ENCODE data around the gene CD6. TPM values are rescaled to one million over a fixed set of nuclear protein-coding genes. Genes with fewer than 3 reads are reported as not detected.

The CD6 gene
- total RNA-seq, 1 experiment from 2014 or later = not detected

GRCh38 chr11:61019832-61020405 is 48.4 kb downstream of the CD6 start:
- Histone ChIP-seq H3K79me2 (ENCODE audit: insufficient read depth, low read length) (no peaks in the 10 kb centered on the region), H3K56ac (ENCODE audit: insufficient read length, low read depth, low read length) (no peak overlapping the region), H2AFZ (ENCODE audit: low read length) (no peak overlapping the region), H3K79me1 (ENCODE audit: insufficient read depth, low read depth, low read length, poor library complexity, severe bottlenecking) (no peaks in the 10 kb centered on the region), H4K8ac (replicated peaks; ENCODE audit: insufficient read length, low read depth, low read length) (no peak overlapping the region), H3K4me2 (ENCODE audit: insufficient read depth, insufficient read length, low read length) (no peak overlapping the region), H3K23ac (ENCODE audit: insufficient read length, low read depth, low read length) (no peak overlapping the region), H3K9ac (ENCODE audit: extremely low read depth, insufficient read length, low read length) (no peak overlapping the region), H3T11ph (ENCODE audit: low read length) (no peak overlapping the region), H2BK20ac (ENCODE audit: low read depth, low read length, poor library complexity, severe bottlenecking) (no peak overlapping the region), H2BK5ac (ENCODE audit: insufficient read length, low read length) (no peak overlapping the region), H3K27ac (ENCODE audit: insufficient read length, low read depth, low read length) (no peak overlapping the region), H2BK15ac (ENCODE audit: low read depth, low read length) (no peak overlapping the region), H4K20me1 (ENCODE audit: control insufficient read depth, insufficient read depth, insufficient read length) (no peaks in the 10 kb centered on the region), H4K91ac (ENCODE audit: insufficient read length, low read depth, low read length) (no peak overlapping the region), H3K23me2 (ENCODE audit: insufficient read length, low read depth, low read length, poor library complexity, severe bottlenecking) (peaks cover 3% of the 10 kb centered on the region), H3K14ac (ENCODE audit: insufficient read depth, low read length) (no peak overlapping the region; the same call in 1 of the 2 replicates), H2BK12ac (ENCODE audit: insufficient read length, low read depth, low read length) (no peak overlapping the region), H2AK5ac (ENCODE audit: insufficient read length, low read length) (no peak overlapping the region), H3K9me3 (ENCODE audit: control insufficient read depth, low read depth, low read length) (no peaks in the 10 kb centered on the region), H3K4me1 (ENCODE audit: insufficient read depth, low read length) (no peaks in the 10 kb centered on the region; the same call in 1 of the 2 replicates), H2BK120ac (ENCODE audit: low read depth, low read length, poor library complexity, severe bottlenecking) (no peak overlapping the region), H4K5ac (ENCODE audit: insufficient read length, low read depth, low read length) (no peak overlapping the region), H3K27me3 (ENCODE audit: insufficient read depth, low read length) (no peaks in the 10 kb centered on the region), H3K4ac (ENCODE audit: low read depth, low read length) (no peak overlapping the region), H3K18ac (ENCODE audit: insufficient read length, low read depth, low read length) (no peak overlapping the region)
- Mint-ChIP-seq H3K9me3 (no peaks in the 10 kb centered on the region; a peak in 1 of 5 replicates), H3K27me3 (ENCODE audit: low read depth) (peaks cover 93% of the 10 kb centered on the region), H3K4me3 (no peak overlapping the region), H3K27ac (peak overlapping the region in 1 of 3 experiments; percentile 86; a peak in 1 of 7 replicates), H3K36me3 (ENCODE audit: insufficient read depth in 1 of 3, low read depth in 3 of 3) (no peaks in the 10 kb centered on the region), H3K4me1 (peaks cover 16 to 24% of the 10 kb centered on the region in 2 experiments)
- DNase-seq = no peak
- no CpG with 5 or more reads among the region's 9 CpGs for WGBS (ENCODE audit: extremely low coverage, insufficient read length, low lambda C conversion rate)
- TF ChIP-seq, protein P1, sequence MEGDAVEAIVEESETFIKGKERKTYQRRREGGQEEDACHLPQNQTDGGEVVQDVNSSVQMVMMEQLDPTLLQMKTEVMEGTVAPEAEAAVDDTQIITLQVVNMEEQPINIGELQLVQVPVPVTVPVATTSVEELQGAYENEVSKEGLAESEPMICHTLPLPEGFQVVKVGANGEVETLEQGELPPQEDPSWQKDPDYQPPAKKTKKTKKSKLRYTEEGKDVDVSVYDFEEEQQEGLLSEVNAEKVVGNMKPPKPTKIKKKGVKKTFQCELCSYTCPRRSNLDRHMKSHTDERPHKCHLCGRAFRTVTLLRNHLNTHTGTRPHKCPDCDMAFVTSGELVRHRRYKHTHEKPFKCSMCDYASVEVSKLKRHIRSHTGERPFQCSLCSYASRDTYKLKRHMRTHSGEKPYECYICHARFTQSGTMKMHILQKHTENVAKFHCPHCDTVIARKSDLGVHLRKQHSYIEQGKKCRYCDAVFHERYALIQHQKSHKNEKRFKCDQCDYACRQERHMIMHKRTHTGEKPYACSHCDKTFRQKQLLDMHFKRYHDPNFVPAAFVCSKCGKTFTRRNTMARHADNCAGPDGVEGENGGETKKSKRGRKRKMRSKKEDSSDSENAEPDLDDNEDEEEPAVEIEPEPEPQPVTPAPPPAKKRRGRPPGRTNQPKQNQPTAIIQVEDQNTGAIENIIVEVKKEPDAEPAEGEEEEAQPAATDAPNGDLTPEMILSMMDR (conservative IDR thresholded peaks at IDR 0.05) = no peak

Data from H9 (cell line).